Measurements from ENCODE around the gene C9orf153. TPM values are rescaled to one million over a fixed set of nuclear protein-coding genes. Genes with fewer than 3 reads are reported as not detected.
A peak's percentile ranks its signal among the peaks of the same experiment; 100 is the strongest.

The C9orf153 gene
- total RNA-seq, 6 experiments from 2014 or later, result 0.19 to 0.54 (median 0.31) TPM; not detected in 2

DNA sequence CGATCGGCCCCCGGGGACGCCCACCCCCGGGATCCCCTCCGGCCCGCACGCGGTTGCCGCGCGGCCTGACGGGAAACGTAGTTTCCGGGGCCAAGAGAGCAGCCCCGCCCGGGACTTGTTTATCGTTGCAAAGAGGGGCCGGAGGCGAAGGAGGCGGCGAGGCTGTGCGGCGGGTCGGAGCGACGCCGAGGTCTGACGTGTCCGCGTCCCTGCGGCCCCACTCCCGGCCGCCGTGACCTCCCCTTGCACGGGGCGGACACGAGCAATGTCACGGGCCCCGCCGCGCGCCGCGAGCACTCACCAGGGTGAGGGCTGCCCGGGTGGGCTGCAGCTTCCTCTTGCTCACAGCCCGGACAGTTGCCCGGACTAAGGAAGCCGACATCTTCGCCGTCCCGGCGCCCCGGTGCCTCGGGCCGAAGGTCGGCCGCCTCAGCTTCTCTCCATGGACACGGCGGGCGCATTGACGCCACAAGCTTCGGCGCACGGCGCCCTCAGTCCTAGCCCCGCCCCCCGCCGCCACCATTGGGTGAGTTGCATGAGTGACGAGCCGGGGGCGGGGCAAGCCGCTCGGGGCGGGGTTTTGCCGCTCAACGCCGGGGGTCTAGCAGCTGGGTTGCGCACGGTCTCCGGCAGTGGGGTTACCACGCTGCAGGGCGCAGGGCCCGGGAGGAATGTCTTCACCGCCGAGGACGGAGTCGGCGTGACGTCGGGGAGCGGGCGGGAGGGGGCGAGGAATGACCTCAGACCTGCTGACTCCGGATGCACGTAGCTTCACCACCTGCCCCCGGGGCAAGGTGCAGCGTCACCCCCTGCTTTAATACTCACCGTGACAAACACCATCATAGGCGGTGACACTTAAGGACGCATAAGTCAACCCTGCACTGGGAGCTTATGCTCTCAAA, 22.9 kb upstream of the C9orf153 start, which contains the start of gene ISCA1:
Gene ISCA1, minus strand, starts transcription at position 462 of the 902 bp plus-strand sequence. Its CDS starts 80 bp downstream, at position 382.
- Histone ChIP-seq H3K36me3 (no peaks in the 10 kb centered on the region), H3K27ac (peak within 1 kb of the TSS; percentile 98 to 99 (median 98)), H3K4me3 (peak within 1 kb of the TSS; percentile 83 to 95 (median 88)), H3K4me1 (peaks cover 0 to 20% (median 5%) of the 10 kb centered on the region in 4 donors), H3K9me3 (no peaks in the 10 kb centered on the region), H3K27me3 (no peaks in the 10 kb centered on the region)
- ATAC-seq (peak; percentile 91 to 97 (median 94)), DNase-seq (peak; percentile 98 to 99 (median 98))
- peak; percentile 92 for TF ChIP-seq POLR2A (IDR thresholded peaks at IDR 0.05)
- TF ChIP-seq, protein P1, sequence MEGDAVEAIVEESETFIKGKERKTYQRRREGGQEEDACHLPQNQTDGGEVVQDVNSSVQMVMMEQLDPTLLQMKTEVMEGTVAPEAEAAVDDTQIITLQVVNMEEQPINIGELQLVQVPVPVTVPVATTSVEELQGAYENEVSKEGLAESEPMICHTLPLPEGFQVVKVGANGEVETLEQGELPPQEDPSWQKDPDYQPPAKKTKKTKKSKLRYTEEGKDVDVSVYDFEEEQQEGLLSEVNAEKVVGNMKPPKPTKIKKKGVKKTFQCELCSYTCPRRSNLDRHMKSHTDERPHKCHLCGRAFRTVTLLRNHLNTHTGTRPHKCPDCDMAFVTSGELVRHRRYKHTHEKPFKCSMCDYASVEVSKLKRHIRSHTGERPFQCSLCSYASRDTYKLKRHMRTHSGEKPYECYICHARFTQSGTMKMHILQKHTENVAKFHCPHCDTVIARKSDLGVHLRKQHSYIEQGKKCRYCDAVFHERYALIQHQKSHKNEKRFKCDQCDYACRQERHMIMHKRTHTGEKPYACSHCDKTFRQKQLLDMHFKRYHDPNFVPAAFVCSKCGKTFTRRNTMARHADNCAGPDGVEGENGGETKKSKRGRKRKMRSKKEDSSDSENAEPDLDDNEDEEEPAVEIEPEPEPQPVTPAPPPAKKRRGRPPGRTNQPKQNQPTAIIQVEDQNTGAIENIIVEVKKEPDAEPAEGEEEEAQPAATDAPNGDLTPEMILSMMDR (IDR thresholded peaks at IDR 0.05), result no peak
- 0% methylated on average over 6 of the region's 101 CpGs for WGBS (ENCODE audit: insufficient coverage, low coverage, low lambda C conversion rate, missing lambda C conversion rate)
- intact Hi-C loops (cut with DNase I), result no loop called here

DNA sequence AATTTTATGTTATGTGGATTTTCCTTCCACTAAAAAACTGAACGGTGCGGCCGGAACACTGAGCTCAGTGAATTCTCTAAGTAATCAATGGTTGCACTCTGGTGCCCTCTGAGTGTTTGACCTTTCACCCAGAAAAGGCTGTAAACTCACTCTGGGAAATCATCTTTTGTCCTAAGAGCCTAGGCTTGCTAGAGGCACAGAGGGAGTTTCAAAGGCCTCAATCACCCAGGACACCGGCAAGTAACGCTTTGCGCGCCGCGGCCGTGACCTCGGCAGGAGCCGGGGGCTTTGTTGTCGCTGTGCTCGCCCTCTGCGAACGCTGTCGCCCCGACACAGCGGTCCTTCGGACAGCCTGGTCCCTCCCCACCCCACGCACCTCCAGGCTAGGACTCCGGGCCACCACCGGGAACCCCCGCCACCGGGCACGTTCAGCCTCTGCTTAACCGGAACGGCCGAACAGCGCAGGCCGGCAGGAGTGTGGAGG, 22.2 kb upstream of the C9orf153 start:
- H3K27ac ChIP-seq, result peak overlapping the region; percentile 98 to 99 (median 98)
- intact Hi-C loops (cut with DNase I), result no loop called here
- DNase-seq (no peak), ATAC-seq (peak; percentile 58 to 65 (median 62))
- 0% methylated on average over 4 of the region's 31 CpGs for WGBS (ENCODE audit: insufficient coverage, low coverage, low lambda C conversion rate, missing lambda C conversion rate)
- peaks cover 0 to 20% (median 5%) of the 10 kb centered on the region in 4 donors for H3K4me1 ChIP-seq
- no peaks in the 10 kb centered on the region for H3K36me3 ChIP-seq
- no peaks in the 10 kb centered on the region for H3K27me3 ChIP-seq
- TF ChIP-seq POLR2A (IDR thresholded peaks at IDR 0.05), result no peak
- H3K9me3 ChIP-seq, result no peaks in the 10 kb centered on the region
- H3K4me3 ChIP-seq, result peak overlapping the region; percentile 83 to 95 (median 88)

DNA sequence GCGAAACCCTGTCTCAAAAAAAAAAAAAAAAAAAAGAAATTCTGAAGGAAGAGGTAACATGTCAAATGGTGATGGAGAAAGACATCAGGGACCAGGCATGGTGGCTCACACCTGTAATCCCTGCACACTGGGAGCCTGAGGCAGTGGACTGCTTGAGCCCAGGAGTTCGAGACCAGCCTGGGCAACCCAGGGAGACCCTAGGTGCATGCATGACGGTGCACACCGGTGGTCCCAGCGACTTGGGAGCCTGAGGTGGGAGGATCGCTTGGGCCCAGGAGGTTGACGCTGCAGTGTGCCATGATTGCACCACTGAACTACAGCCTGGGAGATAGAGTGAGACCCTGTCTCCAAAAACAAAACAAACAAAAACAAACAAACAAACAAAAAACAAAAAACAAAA, 21.1 kb upstream of the C9orf153 start:
- Histone ChIP-seq H3K4me3 (no peak overlapping the region), H3K4me1 (peaks cover 0 to 27% (median 5%) of the 10 kb centered on the region in 4 donors), H3K27me3 (no peaks in the 10 kb centered on the region), H3K27ac (no peak overlapping the region), H3K36me3 (no peaks in the 10 kb centered on the region), H3K9me3 (no peaks in the 10 kb centered on the region)
- DNase-seq, result no peak
- intact Hi-C loops (cut with DNase I), result no loop called here
- 83% methylated on average over 1 of the region's 7 CpGs for WGBS (ENCODE audit: insufficient coverage, low coverage, low lambda C conversion rate, missing lambda C conversion rate)
- ATAC-seq, result no peak
- TF ChIP-seq POLR2A (IDR thresholded peaks at IDR 0.05), result no peak
- TF ChIP-seq, protein P1 (IDR thresholded peaks at IDR 0.05), result no peak

DNA sequence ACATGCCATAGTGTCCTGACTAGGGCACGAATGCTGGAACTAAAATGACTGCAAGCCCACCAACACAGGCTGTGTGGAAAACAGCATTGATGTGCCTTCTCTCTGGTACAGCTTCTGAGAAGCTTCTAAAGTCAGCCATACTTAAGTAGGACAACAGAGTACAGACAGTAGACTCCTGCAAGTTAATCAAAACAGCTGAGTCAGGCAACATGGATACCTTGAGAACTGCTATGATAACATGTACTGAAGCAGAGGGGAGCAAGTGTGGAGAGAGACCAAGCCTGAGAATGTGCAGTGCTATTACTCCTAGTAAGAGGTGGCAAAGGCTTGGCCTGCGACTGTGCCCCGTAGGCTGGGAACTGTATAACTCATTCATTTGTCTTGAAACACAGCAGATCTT, 20.4 kb upstream of the C9orf153 start:
- ATAC-seq, result no peak

More for the DNA sequence above, 20.4 kb upstream of the C9orf153 start:
- intact Hi-C loops (cut with DNase I), result no loop called here
- no peaks in the 10 kb centered on the region for H3K36me3 ChIP-seq
- DNase-seq, result no peak
- H3K9me3 ChIP-seq, result no peaks in the 10 kb centered on the region
- TF ChIP-seq, protein P1 (IDR thresholded peaks at IDR 0.05), result no peak
- TF ChIP-seq POLR2A (IDR thresholded peaks at IDR 0.05), result no peak
- H3K4me1 ChIP-seq, result peaks cover 0 to 30% (median 5%) of the 10 kb centered on the region in 4 donors
- no peaks in the 10 kb centered on the region for H3K27me3 ChIP-seq
- H3K4me3 ChIP-seq, result no peak overlapping the region
- WGBS (ENCODE audit: insufficient coverage, low coverage, low lambda C conversion rate, missing lambda C conversion rate), result 94% methylated on average over 3 of the region's 3 CpGs
- H3K27ac ChIP-seq, result no peak overlapping the region
